HEK293 (cell line): ENCODE results near the gene IL22RA1.

Experiments used
- MYNN ChIP-seq: fragments of 450-650 bp; formaldehyde crosslinking; IDR thresholded peaks from 2 replicates; pipeline ENCODE4 v1.5.1; 2016; ENCODE audit warnings: missing biosample characterization, missing genetic modification characterization, borderline replicate concordance
- PRDM1 ChIP-seq: fragments of 450-650 bp; formaldehyde crosslinking; IDR thresholded peaks from 2 replicates; pipeline ENCODE4; 2016; ENCODE audit warnings: missing biosample characterization, missing genetic modification characterization
- REPIN1 ChIP-seq: fragments of 450-650 bp; formaldehyde crosslinking; IDR thresholded peaks from 2 replicates; pipeline ENCODE4 v1.5.1; 2017; ENCODE audit warnings: missing biosample characterization, missing genetic modification characterization, low read depth
- ZEB2 ChIP-seq: fragments of 450-650 bp; formaldehyde crosslinking; IDR thresholded peaks from 2 replicates; pipeline ENCODE4 v1.5.1; 2016; ENCODE audit warnings: missing biosample characterization, missing genetic modification characterization
- ZNF274 ChIP-seq, 2 experiments: fragments of 200-500 bp in 1 of 2; fragments of 450-650 bp in 1 of 2; sonication (Bioruptor generic) in 1 of 2; formaldehyde crosslinking in 1 of 2; IDR thresholded peaks; 2 replicates each; pipeline versions ENCODE4 v1.5.1 to v1.6.1; 2014 to 2016; ENCODE audit warnings: borderline replicate concordance in 1 of 2, inconsistent platforms in 1 of 2, low read length in 1 of 2, missing biosample characterization in 1 of 2, missing genetic modification characterization in 1 of 2
- ZNF707 ChIP-seq: fragments of 450-650 bp; formaldehyde crosslinking; IDR thresholded peaks from 2 replicates; pipeline ENCODE4 v1.5.1; 2016; ENCODE audit warnings: missing biosample characterization, missing genetic modification characterization
- ZNF776 ChIP-seq: fragments of 450-650 bp; formaldehyde crosslinking; IDR thresholded peaks from 2 replicates; pipeline ENCODE4 v1.5.0; 2017; ENCODE audit warnings: missing biosample characterization, missing genetic modification characterization, borderline replicate concordance
- TF ChIP-seq, protein P1 (sequence below): fragments of 450-650 bp; formaldehyde crosslinking; IDR thresholded peaks from 2 replicates; pipeline ENCODE4 v1.5.1; 2016; ENCODE audit warnings: missing biosample characterization, missing genetic modification characterization
- TF ChIP-seq, protein P2 (sequence below): fragments of 450-650 bp; formaldehyde crosslinking; IDR thresholded peaks from 2 replicates; pipeline ENCODE4 v1.5.1; 2016; ENCODE audit warnings: missing biosample characterization, missing genetic modification characterization
- TF ChIP-seq, protein P3 (sequence below): fragments of 450-650 bp; formaldehyde crosslinking; optimal IDR thresholded peaks from 2 replicates; pipeline ENCODE3; 2016; ENCODE audit warnings: missing biosample characterization, mild to moderate bottlenecking, missing genetic modification characterization
- TF ChIP-seq, protein P4 (sequence below): fragments of 450-650 bp; formaldehyde crosslinking; conservative IDR thresholded peaks from 2 replicates; pipeline ENCODE4 v1.5.1; 2016; ENCODE audit warnings: low read depth, missing biosample characterization, missing genetic modification characterization
- TF ChIP-seq, protein P5 (sequence below): fragments of 450-650 bp; formaldehyde crosslinking; IDR thresholded peaks from 2 replicates; pipeline ENCODE4 v1.5.1; 2016; ENCODE audit warnings: missing biosample characterization, missing genetic modification characterization, low read depth
- TF ChIP-seq, protein P6 (sequence below): fragments of 450-650 bp; formaldehyde crosslinking; IDR thresholded peaks from 2 replicates; pipeline ENCODE4 v1.5.1; 2017; ENCODE audit warnings: missing biosample characterization, missing genetic modification characterization
- TF ChIP-seq, protein P7 (sequence below): fragments of 450-650 bp; formaldehyde crosslinking; IDR thresholded peaks from 2 replicates; pipeline ENCODE4 v1.5.1; 2016; ENCODE audit warnings: missing biosample characterization, missing genetic modification characterization, borderline replicate concordance

DNA sequence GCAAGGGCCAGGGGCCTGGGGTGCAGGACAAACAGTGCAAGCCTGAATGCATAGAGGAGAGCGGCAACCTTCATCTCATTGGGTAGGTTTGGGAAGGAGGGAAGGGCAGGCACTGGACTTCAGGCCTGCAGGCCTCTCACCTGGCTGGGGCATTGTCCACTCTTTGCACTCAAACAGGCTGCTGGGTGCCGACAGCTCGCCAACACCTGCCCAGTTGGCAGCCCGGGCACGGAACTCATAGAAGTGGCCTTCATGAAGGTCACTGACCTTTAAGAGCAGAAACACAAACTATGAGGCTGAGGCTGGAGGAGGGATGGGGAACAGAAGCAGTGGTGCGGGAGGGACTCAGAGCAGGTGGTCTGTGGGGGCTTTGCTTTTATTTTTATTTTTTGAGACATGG, 61.8 kb downstream of the IL22RA1 start:
- TF ChIP-seq, protein P1, sequence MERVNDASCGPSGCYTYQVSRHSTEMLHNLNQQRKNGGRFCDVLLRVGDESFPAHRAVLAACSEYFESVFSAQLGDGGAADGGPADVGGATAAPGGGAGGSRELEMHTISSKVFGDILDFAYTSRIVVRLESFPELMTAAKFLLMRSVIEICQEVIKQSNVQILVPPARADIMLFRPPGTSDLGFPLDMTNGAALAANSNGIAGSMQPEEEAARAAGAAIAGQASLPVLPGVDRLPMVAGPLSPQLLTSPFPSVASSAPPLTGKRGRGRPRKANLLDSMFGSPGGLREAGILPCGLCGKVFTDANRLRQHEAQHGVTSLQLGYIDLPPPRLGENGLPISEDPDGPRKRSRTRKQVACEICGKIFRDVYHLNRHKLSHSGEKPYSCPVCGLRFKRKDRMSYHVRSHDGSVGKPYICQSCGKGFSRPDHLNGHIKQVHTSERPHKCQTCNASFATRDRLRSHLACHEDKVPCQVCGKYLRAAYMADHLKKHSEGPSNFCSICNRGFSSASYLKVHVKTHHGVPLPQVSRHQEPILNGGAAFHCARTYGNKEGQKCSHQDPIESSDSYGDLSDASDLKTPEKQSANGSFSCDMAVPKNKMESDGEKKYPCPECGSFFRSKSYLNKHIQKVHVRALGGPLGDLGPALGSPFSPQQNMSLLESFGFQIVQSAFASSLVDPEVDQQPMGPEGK (tag by site-specific recombination): no peak
- TF ChIP-seq, protein P2, sequence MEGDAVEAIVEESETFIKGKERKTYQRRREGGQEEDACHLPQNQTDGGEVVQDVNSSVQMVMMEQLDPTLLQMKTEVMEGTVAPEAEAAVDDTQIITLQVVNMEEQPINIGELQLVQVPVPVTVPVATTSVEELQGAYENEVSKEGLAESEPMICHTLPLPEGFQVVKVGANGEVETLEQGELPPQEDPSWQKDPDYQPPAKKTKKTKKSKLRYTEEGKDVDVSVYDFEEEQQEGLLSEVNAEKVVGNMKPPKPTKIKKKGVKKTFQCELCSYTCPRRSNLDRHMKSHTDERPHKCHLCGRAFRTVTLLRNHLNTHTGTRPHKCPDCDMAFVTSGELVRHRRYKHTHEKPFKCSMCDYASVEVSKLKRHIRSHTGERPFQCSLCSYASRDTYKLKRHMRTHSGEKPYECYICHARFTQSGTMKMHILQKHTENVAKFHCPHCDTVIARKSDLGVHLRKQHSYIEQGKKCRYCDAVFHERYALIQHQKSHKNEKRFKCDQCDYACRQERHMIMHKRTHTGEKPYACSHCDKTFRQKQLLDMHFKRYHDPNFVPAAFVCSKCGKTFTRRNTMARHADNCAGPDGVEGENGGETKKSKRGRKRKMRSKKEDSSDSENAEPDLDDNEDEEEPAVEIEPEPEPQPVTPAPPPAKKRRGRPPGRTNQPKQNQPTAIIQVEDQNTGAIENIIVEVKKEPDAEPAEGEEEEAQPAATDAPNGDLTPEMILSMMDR (tag by site-specific recombination): no peak
- TF ChIP-seq MYNN (tag by site-specific recombination) (no peak), ZNF274 (IDR thresholded peaks at IDR 0.05; ENCODE audit: low read length) (no peak), ZNF274 (tag by site-specific recombination; IDR thresholded peaks at IDR 0.05; ENCODE audit: borderline replicate concordance) (no peak), PRDM1 (tag by site-specific recombination) (no peak), REPIN1 (tag by site-specific recombination) (no peak), ZEB2 (tag by site-specific recombination) (no peak), ZNF707 (tag by site-specific recombination) (no peak), ZNF776 (tag by site-specific recombination) (no peak)
- TF ChIP-seq, protein P3, sequence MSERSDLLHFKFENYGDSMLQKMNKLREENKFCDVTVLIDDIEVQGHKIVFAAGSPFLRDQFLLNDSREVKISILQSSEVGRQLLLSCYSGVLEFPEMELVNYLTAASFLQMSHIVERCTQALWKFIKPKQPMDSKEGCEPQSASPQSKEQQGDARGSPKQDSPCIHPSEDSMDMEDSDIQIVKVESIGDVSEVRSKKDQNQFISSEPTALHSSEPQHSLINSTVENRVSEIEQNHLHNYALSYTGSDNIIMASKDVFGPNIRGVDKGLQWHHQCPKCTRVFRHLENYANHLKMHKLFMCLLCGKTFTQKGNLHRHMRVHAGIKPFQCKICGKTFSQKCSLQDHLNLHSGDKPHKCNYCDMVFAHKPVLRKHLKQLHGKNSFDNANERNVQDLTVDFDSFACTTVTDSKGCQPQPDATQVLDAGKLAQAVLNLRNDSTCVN: no peak
- TF ChIP-seq, protein P4, sequence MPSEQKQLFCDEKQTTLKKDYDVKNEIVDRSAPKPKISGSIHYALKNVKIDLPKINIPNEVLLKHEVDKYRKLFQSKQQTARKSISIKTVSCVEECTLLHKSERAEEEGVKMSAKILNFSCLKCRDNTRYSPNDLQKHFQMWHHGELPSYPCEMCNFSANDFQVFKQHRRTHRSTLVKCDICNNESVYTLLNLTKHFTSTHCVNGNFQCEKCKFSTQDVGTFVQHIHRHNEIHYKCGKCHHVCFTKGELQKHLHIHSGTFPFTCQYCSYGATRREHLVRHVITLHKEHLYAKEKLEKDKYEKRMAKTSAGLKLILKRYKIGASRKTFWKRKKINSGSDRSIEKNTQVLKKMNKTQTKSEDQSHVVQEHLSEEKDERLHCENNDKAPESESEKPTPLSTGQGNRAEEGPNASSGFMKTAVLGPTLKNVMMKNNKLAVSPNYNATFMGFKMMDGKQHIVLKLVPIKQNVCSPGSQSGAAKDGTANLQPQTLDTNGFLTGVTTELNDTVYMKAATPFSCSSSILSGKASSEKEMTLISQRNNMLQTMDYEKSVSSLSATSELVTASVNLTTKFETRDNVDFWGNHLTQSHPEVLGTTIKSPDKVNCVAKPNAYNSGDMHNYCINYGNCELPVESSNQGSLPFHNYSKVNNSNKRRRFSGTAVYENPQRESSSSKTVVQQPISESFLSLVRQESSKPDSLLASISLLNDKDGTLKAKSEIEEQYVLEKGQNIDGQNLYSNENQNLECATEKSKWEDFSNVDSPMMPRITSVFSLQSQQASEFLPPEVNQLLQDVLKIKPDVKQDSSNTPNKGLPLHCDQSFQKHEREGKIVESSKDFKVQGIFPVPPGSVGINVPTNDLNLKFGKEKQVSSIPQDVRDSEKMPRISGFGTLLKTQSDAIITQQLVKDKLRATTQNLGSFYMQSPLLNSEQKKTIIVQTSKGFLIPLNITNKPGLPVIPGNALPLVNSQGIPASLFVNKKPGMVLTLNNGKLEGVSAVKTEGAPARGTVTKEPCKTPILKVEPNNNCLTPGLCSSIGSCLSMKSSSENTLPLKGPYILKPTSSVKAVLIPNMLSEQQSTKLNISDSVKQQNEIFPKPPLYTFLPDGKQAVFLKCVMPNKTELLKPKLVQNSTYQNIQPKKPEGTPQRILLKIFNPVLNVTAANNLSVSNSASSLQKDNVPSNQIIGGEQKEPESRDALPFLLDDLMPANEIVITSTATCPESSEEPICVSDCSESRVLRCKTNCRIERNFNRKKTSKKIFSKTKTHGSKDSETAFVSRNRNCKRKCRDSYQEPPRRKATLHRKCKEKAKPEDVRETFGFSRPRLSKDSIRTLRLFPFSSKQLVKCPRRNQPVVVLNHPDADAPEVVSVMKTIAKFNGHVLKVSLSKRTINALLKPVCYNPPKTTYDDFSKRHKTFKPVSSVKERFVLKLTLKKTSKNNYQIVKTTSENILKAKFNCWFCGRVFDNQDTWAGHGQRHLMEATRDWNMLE (tag by site-specific recombination): no peak
- TF ChIP-seq, protein P5, sequence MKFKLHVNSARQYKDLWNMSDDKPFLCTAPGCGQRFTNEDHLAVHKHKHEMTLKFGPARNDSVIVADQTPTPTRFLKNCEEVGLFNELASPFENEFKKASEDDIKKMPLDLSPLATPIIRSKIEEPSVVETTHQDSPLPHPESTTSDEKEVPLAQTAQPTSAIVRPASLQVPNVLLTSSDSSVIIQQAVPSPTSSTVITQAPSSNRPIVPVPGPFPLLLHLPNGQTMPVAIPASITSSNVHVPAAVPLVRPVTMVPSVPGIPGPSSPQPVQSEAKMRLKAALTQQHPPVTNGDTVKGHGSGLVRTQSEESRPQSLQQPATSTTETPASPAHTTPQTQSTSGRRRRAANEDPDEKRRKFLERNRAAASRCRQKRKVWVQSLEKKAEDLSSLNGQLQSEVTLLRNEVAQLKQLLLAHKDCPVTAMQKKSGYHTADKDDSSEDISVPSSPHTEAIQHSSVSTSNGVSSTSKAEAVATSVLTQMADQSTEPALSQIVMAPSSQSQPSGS (tag by site-specific recombination): no peak
- TF ChIP-seq, protein P6, sequence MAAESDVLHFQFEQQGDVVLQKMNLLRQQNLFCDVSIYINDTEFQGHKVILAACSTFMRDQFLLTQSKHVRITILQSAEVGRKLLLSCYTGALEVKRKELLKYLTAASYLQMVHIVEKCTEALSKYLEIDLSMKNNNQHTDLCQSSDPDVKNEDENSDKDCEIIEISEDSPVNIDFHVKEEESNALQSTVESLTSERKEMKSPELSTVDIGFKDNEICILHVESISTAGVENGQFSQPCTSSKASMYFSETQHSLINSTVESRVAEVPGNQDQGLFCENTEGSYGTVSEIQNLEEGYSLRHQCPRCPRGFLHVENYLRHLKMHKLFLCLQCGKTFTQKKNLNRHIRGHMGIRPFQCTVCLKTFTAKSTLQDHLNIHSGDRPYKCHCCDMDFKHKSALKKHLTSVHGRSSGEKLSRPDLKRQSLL (tag by site-specific recombination): no peak
- TF ChIP-seq, protein P7, sequence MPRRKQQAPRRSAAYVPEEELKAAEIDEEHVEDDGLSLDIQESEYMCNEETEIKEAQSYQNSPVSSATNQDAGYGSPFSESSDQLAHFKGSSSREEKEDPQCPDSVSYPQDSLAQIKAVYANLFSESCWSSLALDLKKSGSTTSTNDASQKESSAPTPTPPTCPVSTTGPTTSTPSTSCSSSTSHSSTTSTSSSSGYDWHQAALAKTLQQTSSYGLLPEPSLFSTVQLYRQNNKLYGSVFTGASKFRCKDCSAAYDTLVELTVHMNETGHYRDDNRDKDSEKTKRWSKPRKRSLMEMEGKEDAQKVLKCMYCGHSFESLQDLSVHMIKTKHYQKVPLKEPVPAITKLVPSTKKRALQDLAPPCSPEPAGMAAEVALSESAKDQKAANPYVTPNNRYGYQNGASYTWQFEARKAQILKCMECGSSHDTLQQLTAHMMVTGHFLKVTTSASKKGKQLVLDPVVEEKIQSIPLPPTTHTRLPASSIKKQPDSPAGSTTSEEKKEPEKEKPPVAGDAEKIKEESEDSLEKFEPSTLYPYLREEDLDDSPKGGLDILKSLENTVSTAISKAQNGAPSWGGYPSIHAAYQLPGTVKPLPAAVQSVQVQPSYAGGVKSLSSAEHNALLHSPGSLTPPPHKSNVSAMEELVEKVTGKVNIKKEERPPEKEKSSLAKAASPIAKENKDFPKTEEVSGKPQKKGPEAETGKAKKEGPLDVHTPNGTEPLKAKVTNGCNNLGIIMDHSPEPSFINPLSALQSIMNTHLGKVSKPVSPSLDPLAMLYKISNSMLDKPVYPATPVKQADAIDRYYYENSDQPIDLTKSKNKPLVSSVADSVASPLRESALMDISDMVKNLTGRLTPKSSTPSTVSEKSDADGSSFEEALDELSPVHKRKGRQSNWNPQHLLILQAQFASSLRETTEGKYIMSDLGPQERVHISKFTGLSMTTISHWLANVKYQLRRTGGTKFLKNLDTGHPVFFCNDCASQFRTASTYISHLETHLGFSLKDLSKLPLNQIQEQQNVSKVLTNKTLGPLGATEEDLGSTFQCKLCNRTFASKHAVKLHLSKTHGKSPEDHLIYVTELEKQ: no peak
